NCI-H774 (cell line): ENCODE results near the gene AQP12B.
"Not testable (repeated sequence)": the region's sequence is repeated elsewhere in the genome, so short reads cannot be mapped to it uniquely, and the experiment has no call there.

Source experiments
- DNase-seq: peaks from one replicate; lab custom pipeline; 2025; lab: John Stamatoyannopoulos, UW

AQP12B gene

DNA sequence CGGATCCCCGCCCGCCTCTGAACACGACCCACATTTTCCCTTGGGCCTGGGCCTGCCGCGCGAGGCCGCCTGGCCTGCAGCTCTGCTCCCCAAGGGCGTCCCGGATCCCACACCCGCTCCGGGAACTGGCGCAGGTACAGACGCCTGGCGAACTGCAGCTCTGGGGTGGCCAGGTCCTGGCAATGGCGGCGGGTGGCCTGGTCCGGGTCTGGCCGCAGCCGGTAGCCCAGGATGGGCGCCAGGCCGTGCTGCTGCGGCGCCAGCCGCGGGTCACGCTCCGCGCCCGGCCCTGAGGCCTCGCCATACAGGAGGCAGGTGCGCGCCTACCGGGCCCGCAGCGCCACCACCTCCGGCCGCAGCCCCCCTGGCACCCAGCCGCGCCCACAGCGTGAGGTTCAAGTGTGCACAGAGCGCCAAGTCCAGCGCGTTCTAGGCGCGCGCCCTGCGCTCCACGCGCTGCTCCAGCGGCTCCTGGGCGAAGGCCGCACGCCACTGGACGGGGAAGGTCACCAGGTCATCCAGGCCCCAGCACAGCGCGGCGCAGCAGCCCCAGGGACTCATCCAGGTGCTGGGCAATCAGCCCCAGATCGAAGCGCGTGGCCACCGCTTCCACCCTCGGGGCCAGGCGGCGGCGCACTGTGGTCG lies 18.5 kb upstream of the AQP12B start:
- DNase-seq: no peak

DNA sequence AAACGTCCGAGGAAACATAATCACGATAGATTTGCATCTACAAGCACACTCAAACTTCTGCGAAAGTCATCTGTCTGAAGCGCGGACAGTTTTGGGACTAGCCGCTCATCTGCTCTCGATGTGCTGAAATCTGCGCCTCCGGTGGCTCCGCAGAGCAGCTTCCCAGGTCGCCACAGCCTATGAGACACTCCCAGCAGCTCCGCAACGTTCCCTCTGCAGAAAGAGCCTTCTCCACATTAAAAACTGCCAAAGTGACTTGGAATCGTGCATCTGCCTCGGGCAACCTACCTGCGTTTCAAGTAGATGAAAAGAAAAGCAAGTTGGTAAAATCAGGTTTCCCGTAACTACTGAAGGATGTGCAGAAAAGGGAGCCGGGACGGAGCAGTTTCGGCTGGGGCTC lies 17.9 kb upstream of the AQP12B start:
- not testable (repeated sequence) for DNase-seq

DNA sequence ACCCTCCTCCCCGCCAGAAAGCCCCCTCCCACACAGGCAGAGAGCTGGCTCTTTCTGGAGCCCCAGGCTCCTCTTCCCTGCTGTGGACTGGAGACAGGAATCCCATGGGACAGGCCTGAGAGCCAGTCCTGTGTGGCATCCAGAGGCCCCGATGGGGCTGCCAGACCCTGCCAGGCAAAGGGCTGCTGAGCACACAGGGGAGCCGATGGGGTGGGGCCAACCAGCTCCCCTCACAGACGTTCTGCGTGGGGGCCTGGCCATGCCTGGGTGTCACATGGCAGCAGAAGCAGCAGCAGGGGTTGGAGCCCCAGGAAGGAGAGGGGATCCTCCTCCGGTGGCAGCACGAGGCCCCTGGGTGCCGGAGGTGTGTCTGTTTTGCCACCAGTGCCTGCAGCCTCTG lies 17.1 kb upstream of the AQP12B start:
- not testable (repeated sequence) for DNase-seq

DNA sequence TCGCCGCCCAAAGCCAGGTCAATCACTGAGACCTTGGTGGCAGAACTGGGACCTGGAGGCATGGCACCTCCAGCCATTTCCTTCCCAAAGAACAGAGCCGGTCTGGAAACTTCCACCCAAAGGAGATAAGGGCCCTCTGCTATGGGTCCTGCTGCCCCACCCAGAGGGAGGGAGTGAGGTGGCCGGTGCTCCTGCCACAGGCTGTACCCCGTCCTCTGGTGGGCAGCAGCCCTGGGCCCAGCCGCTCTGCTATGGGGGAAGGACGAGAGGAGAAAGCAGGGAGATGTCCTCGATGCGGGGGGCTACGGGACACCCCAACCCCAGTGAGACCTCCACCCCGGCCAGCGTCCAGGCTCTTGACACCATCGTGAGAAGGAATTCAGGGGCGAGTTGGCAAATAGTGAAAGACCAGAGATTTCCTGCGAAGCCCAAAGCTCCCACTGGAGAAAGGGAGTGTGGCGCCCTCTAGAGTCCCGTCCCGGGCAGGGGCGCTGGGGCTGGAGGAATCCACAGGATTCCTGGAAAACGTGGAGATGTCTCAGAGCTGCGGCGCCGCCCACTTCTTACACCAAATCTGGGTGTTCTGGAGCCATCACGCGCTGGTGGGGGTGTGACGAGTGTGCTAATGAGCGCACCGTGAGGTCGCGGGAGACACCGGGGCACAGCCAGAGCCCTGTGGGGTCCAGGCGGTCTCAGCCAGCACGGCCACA lies 16.3 kb upstream of the AQP12B start:
- DNase-seq: not testable (repeated sequence)

DNA sequence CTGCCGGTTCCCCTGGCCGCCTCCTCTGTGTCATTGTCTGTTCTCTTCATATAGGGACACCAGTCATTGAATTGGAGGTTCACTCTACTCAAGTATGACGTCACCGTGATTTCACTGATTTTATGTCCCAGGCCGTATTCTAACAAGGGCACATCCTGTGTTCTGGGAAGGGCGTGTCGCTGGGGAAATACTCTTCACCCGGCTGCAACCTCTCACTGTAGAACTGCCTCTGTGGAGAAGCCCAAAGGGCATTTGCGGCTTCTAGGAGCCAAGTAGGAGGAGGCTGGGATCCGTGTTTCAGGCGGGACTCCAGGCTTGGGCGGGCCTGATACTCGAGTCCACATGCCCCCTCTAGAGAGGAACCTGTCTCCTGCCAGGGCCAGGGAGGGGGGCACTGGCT lies 13.8 kb upstream of the AQP12B start:
- not testable (repeated sequence) for DNase-seq

DNA sequence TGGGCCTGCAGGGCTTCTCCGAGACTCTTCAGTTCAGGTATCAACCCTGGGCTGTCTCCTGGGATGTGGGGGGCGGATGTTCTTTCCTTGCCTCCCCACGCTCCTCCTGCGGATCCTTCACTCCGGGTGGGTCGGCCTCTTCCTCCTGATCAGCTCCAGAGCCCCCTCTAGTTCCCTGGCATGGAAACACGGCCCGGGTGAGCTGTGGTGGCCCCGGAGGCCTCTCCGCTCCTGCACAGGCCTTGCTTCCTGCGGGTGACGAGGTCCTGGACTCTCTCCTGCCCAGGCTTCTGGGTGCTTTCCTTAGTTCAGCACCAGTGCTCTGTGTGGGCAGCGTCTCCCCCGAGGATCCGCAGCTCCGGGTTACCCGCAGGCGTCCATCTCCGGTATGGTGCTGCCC lies 12.9 kb upstream of the AQP12B start:
- DNase-seq: not testable (repeated sequence)

DNA sequence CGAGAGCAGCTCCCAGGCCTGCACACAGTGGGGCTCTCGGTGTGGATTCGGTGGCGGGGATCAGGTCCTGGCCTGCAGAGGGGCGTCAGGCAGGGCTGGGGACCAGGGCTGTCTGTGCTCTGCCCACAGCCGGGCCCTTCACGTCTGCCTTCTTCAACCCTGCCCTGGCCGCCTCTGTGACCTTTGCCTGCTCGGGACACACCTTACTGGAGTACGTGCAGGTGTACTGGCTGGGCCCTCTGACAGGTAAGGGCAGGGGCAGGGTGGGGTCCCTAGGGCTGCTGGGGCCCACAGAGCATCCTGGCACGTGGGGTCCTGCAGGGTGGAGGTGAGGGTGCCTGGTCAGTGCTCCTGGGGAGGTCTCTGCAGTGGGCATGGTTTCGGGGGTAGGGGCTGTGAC lies 11.6 kb upstream of the AQP12B start:
- DNase-seq: not testable (repeated sequence)

DNA sequence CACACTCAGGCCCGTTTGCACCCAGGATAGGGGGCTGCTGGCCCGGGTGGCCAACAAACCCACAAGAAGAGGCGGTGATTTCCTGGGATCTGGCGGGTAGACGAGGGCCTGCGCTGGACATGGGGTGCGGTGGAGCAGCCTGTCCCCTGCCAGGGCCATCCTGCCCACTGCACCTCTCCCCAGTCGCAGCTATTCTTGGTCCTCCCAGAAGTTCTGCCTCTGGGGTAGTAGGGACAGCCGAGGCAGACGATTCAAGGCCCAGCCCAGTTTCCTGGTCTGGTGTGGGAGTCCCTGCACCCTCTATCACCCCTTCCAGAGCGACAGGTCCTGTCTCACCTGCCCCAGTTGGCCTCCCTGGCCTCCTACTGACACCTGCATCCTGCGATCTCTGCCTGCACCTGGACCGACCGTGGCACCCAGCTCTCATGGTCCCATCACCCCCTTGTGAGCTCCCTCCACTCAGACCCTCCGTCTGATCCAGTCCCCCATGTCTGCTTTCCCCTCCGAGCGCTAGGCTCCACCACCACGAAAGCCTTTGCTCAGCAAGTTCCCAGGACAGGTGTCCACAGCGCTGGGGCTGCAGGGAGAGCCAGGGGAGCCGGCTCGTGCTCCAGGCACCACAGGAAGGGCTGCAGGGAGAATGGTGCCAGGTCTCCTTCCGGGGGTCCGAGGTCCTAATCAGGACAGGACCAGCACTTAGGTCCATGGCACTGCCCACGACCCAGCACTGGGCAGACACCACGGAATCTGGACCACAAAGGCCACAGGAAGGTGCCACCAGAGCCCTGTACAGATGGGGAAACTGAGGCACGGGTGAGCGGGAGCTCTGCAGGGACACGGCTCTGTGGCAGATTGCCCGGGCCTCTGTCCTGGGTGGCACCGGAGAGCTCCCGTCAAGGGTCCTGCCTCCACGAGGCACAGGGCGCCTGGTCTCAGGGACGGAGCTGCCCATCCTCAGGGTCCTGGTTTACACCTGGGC lies 10.2 kb upstream of the AQP12B start:
- DNase-seq: not testable (repeated sequence)

DNA sequence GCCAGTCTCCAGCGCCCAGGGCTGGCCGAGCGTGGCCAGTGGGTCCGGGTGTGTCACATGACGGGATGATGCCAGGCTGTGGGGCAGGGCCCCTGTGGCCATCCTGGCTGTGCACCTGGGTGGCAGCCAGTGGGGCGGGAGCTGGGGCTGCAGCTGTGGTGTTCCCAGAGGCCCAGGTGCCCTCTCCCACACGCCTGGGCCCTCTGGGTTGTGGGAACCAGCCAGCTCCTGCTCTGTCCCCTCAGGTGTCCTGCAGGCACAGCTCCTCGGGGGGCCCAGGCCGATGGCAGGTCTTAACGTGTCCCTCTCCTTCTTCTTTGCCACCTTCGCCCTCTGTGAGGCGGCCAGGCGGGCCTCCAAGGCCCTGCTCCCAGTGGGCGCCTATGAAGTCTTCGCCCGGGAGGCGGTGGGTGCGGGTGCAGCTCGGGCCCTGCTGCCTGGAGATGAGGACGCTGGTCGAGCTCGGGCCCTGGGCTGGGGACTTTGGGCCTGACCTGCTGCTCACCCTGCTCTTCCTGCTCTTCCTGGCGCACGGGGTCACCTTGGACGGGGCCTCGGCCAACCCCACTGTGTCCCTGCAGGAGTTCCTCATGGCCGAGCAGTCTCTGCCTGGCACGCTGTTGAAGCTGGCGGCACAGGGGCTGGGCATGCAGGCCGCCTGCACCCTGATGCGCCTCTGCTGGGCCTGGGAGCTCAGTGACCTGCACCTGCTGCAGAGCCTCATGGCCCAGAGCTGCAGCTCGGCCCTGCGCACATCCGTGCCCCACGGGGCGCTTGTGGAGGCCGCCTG lies 9.1 kb upstream of the AQP12B start, which contains the start of gene AQP12A:
AQP12A (plus strand) TSS at position 236 of the 790 bp plus-strand sequence; CDS start at position 284, 48 bp downstream.
- DNase-seq: not testable (repeated sequence)

DNA sequence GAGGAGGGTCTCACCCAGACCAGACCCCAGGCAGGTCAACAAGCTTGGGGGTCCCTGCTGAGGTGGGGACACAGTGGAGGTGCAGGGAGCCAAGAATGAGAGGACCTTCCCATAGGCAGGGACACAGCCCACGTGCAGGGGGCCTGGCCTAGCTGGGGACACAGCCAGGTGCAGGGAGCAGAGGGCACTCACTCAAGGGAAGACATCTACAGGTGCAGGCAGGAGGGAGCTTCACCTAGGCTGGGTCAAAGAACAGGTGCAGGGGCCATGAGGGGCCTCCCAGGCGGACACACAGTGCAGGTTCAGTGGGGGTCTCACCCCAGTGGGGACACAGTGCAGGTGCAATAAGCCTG lies 8.4 kb upstream of the AQP12B start:
- DNase-seq: not testable (repeated sequence)

DNA sequence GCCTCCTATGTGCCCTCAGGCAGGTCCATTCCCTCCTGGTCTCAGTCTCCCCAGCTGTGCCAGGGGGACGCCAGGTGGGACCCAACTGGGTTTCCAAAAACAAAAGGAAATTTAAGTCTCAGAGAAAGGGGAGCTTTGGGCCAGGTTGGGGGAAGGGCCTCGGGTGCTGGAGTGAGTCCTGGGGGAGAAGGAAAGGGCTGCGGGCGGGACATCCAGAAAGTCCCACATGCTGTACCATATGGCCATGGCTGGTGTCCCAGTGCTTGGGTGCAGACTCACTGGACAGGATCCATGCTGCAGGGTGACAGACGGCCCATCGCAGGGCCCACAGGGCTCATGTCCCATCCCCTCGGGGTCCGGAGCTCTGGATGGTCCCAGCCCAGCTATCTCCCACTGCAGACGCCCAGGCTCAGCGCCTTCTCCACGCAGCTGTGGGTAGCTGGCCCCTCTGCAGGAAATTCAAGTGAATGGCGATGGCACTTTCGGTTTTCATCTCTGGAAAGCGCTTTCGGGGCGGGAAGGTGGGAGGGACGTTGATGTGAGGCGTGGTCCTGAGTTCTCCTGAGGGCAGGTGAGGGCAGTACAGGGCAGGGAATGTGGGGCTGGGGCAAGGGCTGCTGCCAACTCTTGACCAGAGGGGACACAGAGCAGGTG lies 7.9 kb upstream of the AQP12B start:
- DNase-seq: not testable (repeated sequence)

DNA sequence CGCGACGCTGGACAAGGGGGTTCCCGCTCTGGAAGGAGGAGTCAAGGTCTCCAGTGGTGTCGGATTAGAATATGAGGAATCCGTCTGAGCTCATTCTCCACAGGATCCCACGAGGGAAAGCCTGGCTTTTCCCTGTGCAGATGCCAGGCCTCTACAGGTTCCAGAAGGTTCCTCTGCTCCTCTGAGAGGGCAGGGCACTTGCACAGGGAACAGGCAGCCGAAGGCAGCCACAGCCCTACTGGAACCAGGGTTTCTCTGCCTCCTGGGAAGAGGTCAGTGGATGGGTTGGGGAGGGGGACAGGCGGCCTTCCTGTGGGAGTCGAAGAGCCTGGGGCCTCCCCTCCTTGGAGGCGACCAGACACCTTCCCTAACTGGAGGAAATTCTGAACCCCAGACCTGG lies 7.3 kb upstream of the AQP12B start:
- no peak for DNase-seq

DNA sequence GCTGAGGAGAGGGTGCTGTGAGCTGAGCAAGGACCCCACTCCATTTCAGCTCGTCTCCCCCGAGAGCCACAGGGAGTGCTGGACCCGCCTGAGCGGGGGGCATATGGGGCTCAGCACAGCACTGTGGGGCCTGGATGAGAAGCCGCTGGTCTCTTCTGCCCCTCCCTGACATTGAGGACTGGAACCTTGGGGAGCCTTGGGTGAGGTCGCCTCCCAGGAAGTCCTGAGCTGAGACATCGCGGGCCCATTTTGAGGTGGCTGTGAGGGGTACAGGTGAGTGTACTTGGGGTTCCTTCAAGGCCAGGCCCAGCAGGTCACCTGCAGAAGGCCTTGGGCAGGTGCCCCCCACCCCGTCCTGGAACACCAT lies 5.9 kb upstream of the AQP12B start:
- DNase-seq: no peak

DNA sequence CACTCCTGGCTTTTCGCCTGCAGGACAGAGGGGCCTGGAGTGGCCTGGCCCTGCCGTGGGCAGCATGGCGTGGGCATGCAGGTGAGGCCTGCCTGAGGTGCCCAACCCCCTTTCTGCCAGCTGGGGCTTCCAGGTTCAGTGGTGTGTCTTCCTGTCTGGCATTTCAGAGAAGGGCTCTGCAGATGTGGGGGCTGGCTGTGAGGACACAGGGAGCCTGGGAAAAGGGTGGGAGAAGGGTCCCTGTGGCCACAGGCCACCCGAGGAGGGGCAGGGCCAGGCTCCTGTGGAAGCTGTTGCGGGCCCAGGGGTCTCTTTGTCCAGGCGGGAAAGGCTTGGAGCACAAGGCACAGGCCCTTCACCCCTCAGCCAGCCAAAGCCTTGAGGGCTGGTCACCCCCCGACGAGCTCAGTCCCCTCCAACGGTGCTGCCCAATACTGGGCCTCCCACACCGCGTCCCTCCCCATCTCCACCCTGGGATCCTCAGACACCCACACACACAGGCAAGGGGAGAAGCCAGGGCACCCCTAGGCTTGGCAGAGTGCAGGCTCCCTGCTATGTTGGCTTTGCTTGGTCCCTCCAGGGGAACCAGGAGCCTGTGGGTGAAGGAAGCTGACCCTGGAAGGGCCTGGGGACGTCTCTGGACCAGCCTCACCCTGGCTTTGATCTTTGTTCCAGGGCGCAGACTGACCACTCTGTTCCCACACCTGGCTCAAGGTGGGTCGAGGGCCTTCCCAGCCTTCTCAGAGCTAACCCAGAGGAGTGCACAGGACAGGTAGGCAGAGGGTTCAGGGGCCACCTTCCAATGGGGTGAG lies 5.3 kb upstream of the AQP12B start:
- DNase-seq: no peak

DNA sequence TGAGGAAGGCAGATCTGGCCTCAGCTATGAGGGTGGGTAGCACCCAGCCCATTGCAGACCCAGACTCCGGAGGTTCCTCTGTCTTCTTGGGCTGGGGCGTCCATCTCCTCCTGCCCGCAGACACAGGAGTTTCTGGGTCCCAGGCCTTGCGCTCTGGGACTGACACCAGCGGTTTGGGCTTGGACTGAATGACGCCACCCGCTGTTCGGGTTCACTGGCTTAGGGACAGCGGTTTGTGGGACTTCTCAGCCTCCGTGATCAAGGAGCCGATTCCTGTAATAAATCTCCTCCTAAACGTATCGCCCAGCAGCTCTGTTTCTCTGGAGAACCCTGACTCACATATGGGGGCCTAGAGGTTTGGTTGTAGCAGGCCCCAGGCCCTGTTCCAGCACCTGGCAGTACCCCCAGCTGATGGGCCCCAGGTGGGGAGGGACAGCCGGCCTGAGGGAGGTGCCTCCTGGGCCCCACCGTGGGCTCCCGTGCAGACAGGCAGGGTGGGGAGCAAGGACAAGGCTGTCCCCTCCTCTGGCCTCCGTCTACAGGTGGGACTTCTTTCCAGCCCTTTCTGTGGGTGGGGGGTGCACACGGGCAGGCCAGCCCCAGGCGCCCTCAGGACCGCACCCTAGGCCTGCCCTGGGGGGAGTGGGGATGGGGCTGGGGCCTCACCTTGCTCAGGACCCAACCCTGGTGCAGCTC lies 4.5 kb upstream of the AQP12B start:
- DNase-seq: no peak

DNA sequence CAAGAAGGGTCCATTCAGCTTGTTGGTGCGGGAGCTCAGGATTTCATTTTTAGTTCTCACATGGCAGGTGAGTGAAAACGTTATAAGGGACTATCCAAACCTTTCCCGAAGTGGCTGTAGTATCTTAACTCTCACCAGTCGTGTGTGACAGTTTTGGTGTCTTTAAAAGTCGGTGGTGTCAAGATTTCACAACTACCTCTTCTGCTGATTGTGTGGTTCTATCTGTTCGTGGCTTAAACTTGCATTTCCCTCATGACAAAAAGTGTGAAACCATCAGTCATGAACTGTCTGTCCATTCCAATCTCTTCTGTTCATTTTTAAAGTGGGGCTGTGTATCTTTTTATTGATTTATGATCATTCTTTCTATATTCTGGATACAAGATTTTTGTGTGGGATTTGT lies 3.8 kb upstream of the AQP12B start:
- DNase-seq: no peak

DNA sequence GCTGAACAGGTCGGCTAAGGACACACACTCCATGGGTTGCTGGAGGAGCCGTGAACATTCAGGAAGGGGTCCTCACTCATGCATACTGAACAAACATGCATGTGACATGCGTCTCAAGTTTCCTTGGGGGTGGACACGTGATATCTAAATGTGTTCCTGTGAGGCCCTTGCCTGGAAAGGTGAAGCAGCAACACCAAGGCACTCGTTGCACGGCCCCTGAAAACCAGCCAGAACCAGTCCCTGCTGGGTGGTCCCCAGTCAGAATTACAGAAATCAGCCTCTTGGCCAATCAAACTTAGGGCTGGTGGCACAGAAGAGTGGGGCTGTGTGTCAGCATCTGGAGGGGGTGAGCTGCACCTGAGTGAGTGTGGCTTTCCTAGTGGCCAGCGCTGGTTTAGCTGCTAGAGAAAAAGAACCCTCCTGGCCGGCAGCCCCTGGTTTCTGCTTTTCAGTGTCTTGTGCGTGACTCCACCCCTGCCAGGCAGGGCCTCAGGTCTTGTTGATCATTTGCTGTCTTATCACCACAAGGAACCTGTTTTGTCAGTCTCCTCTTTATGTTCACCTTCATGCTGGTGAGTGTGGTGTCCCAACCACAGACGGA lies 3.2 kb upstream of the AQP12B start:
- DNase-seq: no peak

DNA sequence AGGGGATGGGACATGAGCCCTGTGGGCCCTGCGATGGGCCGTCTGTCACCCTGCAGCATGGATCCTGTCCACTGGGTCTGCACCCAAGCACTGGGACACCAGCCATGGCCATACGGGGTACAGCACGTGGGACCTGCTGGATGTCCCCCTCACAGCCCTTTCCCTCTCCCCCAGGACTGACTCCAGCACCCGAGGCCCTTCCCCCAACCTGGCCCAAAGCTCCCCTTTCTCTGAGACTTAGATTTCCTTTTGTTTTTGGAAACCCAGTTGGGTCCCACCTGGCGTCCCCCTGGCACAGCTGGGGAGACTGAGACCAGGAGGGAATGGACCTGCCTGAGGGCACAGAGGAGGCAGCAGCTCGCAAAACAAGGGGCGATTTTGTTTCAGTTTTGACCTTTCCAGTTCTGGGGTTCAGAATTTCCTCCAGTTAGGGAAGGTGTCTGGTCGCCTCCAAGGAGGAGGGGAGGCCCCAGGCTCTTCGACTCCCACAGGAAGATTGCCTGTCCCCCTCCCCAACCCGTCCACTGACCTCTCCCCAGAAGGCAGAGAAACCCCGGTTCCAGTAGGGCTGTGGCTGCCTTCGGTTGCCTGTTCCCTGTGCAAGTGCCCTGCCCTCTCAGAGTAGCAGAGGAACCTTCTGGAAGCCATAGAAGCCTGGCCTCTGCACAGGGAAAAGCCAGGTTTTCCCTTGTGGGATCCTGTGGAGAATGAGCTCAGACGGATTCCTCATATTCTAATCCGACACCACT lies 1.5 kb upstream of the AQP12B start:
- DNase-seq: not testable (repeated sequence)
